HG02885 (cell line): Measurements from ENCODE around the gene WNK2.

Source experiments
- ATAC-seq: cut with Tn5 transposase; IDR thresholded peaks from one replicate; pipeline ENCODE4 v1.9.1; 2021; ENCODE audit warnings: mild to moderate bottlenecking; ENCODE audit not compliant: unreplicated experiment, poor library complexity

The WNK2 gene

GRCh38 chr9:93183131-93183662 lies 742 bp upstream of the WNK2 start:
- ATAC-seq = no peak

DNA sequence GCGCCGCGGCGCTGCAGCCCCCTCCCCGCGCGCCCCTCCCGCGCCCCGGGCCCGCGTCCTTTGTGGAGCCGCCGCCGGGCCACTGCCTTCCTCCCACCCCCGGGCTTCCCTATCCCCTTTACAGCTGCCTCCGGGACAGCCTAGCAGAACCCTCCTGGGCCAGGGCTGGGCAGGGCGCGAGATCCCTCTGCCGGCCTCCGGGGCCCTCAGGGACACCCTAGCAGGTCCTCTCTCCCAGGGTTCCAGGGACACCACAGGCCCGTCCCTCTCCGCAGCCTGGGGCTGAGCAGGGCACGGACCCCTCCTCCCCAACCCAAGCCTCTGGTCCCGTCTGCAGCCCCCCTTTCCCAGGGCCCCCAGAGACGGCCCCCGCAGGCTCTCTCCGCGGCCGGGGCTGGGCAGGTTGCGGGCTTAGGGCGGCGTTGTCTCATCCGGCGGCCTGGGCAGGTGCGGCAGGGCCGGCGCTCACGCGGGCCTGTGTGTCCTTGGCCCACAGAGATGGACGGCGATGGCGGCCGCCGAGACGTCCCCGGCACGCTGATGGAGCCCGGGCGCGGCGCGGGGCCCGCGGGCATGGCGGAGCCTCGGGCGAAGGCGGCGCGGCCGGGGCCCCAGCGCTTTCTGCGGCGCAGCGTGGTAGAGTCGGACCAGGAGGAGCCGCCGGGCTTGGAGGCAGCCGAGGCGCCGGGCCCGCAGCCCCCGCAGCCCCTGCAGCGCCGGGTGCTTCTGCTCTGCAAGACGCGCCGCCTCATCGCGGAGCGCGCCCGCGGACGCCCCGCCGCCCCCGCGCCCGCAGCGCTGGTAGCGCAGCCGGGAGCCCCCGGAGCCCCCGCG lies 710 bp downstream of the WNK2 start:
- ATAC-seq = no peak

DNA sequence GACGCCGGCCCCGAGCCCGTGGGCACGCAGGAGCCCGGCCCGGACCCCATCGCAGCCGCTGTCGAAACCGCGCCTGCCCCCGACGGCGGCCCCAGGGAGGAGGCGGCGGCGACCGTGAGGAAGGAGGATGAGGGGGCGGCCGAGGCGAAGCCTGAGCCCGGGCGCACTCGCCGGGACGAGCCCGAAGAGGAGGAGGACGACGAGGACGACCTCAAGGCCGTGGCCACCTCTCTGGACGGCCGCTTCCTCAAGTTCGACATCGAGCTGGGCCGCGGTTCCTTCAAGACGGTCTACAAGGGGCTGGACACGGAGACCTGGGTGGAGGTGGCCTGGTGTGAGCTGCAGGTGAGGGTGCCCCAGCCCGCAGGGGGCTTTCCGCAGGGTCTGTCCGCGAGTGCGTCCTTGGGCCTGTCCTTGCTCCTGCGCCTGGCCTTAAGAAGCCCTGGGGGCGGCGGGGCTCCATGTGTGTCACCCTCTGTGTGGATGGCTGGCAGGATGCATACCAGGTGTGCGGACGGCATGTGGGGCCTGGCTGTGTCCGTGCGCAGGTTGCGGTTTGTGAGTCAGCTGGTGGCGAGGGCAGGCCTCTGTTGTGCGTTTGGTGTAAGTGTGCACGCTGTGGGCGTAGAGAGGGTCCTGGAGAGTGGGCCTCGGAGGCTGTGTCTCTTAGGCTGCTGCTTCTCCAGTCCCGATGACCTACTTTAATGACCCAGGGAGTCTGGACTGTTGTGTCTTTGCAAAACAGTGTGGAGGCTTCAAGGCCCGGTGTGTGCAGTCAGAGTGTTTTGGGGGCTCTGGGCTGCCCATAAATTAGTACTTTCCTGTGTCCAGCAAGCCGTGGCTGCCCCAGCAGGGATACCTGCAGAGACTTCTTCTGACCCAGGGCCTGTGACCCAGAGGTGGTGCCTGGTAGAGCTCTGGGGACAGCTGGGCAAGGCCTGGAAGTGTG lies 1.6 kb downstream of the WNK2 start:
- ATAC-seq = no peak

- no peak for ATAC-seq
These were observed 2.4 kb downstream of the WNK2 start for GRCh38 chr9:93186215-93186945.

DNA sequence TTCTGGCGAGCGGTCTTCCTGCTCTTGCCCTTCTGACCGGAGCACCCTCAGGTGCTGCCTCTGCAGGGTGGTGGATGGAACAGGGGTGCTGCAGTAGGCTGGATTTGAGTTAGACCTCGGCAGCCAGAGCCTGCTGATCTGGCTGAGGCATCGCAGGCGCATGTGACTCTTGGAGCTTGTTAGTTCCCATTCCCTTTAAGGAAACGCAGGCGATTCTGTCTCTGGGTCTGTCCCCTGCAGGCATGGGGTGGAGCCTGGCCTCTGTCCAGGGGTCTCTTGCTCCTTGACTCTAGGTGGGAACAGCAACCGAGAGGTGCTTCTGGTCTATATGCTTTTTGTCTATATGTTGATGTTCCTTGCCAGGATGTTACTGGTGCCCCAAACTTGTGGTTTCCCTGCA lies 3.1 kb downstream of the WNK2 start:
- no peak for ATAC-seq

DNA sequence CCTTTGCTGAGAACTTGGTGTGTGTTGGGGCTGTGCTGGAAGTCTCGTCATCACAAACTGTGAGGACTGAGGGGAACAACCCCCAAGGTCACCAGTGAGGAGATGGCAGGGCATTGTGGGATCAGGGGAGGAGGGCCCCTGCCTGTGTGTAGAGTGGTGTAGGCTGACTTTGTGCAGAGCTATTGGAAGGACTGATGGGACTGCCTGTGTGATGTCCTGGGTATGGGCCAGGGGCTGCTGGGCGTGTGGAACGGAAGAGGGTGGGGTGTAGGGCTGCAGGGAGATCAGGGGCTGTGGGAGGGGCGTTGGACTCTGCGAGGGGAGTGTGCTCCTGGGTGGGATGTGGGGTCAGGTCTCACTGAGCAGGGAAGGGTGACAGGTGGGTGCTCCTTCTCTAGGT lies 3.6 kb downstream of the WNK2 start:
- no peak for ATAC-seq

- ATAC-seq = no peak
These were observed 4.8 kb downstream of the WNK2 start for GRCh38 chr9:93188426-93189368.

GRCh38 chr9:93189369-93190132 lies 5.6 kb downstream of the WNK2 start:
- ATAC-seq = no peak

DNA sequence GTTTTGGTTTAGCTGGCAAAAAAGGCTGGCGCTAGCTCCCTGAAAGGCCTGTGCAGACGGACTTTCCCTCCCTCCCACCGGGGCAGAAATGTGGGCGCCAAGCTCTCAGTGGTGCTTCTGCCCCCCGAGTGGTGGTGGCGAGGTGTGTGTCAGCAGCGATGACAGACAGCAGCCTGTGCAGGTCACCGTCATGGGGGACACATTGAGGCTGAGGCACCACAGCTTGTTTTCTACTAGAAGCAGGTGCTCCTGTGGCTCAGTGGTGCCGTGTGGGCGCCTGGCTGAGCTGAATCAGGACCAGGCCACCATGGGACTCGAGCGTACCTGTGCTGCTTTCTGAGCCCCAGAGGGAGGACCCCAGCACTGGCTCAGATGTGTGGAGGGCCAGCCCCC lies 6.2 kb downstream of the WNK2 start:
- no peak for ATAC-seq

- no peak for ATAC-seq
These were observed 6.9 kb downstream of the WNK2 start for GRCh38 chr9:93190656-93191353.

- ATAC-seq = no peak
These were observed 7.4 kb downstream of the WNK2 start for GRCh38 chr9:93191354-93191660.

DNA sequence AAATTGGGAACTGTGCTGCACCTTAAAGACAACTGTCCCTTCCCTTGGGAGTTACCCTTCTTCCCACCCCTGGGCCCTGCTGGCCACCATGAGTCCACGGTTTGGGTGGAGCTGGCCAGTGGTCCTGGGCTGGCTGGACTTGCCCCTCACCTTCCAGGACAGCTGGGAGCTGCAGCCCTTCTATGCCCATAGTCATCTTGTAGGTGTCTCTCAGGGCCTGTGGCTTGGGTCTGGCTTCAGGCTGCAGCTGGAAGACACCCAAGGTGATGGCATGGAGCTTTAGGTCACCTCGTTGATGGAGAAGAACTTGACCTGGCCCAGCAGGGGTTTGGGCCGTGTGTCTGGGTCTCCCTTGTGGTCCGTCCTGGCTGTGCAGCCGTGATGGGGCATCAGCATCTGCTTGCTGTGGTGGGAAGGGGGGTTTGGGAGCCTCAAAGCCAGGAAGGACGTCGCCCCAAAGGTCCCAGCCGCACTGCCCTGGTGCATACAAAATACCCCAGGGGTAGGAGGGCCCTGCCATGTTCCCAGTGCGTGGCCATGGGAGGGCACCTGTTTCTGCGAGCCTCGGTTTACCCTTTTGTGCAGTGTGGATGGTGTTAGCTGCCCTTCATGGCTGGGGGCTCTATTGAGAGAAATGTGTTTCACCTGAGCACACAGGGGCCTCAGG lies 8.9 kb downstream of the WNK2 start:
- no peak for ATAC-seq

DNA sequence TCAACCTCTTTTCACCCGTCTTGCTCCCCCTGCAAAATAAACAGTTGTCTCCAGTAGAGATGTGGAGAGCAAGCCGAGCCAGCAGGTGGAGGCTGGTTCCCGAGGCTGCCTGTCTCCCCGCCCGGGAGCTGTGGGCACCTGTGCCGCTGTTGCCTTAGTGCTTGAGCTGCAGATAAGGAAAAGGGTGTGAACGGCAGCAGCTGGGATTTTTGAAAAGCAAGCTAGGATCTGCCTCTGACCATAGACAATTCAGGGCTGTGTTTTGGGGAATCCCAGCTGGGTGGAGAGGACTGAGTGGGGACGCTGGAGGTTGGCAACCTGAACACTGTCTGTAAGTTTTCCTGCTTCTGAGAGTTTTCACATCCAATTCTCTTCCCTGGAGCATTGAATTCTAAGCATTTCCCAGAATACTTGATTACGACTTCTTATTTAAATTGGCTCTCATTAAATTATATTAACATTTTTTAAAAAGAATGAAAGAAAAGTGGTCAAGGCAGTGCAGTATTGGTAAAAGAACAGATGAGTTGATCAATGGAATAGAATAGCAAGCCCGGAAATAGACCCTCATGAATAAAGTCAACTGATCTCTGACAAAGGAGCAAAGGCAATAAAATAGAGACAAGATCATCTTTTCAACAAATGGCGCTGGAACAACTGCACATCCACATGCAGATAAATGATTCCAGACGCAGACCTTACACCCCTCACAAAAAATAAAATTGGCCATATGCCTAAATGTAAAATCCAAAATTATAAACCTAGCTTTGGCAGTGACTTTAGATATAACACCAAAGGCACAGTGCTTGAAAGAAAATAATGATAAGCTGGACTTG lies 9.7 kb downstream of the WNK2 start:
- no peak for ATAC-seq

DNA sequence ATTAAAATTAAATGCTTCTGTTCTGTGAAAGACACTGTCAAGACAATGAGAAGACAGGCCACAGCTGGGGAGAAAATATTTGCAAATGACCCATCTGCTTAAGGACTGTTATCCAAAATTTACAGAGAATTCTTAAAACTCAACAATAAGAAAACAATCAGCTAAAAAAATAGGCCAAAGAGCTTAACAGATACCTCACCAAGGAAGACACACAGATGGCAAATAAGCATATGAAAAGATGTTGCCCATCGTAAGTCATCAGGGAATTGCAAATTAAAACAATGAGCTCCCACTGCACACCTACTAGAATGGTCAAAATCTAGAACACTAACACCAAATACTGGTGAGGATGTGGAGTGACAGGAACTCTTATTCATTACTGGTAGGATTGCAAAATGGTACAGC lies 10.3 kb downstream of the WNK2 start:
- no peak for ATAC-seq

- ATAC-seq = no peak
These were observed 10.7 kb downstream of the WNK2 start for GRCh38 chr9:93194641-93195040.

- no peak for ATAC-seq
These were observed 12.4 kb downstream of the WNK2 start for GRCh38 chr9:93196096-93197055.
